WI38 (cell line): ENCODE results near the gene ETS1.
"Not testable (repeated sequence)": the region's sequence is repeated elsewhere in the genome, so short reads cannot be mapped to it uniquely, and the experiment has no call there.

Source experiments
- H3K4me3 ChIP-seq: 2 replicates; pipeline ENCODE4 v1.5.1; 2011; ENCODE audit warnings: low read depth, mild to moderate bottlenecking, control low read depth, low read length
- TF ChIP-seq, protein P1 (sequence below): IDR thresholded peaks from 2 replicates; pipeline ENCODE4 v1.5.1; 2012; ENCODE audit warnings: low read depth, mild to moderate bottlenecking, control low read depth, low read length

ETS1 gene

DNA sequence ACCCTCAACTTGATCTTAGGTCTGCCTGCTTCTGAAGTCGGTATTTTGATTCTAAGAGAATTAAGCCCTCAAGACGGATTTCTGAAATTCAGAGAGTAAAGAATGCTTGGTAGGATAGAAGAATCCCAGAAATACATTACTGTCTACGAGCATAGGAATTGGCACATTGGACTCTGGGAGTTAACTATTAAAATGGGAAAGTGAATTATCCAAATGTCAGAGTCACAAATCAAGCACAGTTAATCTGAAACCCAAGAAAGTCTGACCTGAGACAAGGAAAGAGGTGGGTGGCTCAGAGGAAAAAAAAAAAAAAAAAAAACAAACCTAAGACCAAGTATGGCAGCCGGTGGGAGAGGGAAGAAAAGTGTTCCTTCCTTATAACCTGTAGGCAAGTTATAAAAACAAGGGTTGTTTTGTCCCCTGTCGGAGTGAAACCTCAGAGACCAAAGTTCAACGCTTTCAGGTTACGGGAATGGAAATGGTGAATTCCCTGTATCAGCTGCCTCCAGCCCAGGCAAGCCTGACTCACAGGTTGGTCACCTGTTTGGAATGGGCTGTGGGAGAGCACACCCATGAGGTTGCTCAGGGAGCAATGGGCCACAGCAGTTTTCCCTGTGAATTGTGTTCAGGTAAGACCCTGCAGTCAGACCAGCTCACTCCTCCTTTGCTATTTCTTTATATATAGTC lies 139.0 kb downstream of the ETS1 start:
- TF ChIP-seq, protein P1, sequence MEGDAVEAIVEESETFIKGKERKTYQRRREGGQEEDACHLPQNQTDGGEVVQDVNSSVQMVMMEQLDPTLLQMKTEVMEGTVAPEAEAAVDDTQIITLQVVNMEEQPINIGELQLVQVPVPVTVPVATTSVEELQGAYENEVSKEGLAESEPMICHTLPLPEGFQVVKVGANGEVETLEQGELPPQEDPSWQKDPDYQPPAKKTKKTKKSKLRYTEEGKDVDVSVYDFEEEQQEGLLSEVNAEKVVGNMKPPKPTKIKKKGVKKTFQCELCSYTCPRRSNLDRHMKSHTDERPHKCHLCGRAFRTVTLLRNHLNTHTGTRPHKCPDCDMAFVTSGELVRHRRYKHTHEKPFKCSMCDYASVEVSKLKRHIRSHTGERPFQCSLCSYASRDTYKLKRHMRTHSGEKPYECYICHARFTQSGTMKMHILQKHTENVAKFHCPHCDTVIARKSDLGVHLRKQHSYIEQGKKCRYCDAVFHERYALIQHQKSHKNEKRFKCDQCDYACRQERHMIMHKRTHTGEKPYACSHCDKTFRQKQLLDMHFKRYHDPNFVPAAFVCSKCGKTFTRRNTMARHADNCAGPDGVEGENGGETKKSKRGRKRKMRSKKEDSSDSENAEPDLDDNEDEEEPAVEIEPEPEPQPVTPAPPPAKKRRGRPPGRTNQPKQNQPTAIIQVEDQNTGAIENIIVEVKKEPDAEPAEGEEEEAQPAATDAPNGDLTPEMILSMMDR = no peak

DNA sequence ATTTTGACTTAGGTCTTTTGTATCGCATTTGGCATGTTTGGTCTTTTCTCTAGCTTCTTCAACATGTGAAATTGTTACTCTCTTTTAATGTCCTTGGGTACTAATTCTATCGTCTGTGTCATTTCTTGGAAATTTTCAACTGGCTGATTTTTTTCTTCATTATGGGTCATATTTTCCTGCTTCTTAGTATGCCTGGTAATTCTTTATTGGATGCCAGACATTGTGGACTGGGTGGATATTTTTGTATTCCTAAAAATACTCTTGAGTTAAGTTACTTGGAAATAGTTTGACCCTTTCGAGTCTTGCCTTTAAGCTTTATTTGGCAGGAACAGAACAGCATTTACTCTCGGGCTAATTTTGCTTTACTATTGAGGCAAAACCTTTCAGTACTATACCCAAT lies 140.1 kb downstream of the ETS1 start:
- TF ChIP-seq, protein P1 = no peak
- no peak overlapping the region for H3K4me3 ChIP-seq

More for the DNA sequence above, 139.0 kb downstream of the ETS1 start:
- H3K4me3 ChIP-seq = no peak overlapping the region

DNA sequence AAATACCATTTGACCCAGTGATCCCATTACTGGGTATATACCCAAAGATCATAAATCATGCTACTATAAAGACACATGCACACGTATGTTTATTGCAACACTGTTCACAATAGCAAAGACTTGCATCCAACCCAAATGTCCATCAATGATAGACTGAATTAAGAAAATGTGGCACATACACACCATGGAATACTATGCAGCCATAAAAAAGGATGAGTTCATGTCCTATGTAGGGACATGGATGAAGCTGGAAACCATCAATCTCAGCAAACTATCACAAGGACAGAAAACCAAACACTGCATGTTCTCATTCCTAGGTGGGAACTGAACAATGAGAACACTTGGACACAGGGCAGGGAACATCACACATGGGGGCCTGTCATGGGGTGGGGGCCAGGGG lies 141.4 kb downstream of the ETS1 start:
- not testable (repeated sequence) for H3K4me3 ChIP-seq

DNA sequence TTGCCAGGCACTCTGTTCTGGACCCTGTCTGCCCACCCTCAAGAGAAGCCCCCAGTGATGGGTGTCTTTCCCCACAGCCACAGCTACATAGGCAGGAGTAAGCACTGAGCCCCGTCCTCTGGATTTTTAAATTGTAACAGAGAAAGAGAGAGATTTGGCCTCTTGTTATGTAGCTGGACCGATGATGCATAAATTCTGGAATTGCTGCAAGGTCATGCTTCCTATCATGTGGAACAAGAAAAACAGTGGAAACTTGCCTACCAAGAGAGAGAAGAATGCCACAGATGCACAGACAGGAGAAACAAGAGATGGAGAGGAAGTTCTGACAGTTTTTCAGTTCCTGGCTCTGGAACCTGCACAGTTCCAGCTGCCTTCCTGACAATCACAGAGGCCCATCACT lies 150.2 kb downstream of the ETS1 start:
- TF ChIP-seq, protein P1 = no peak
- no peak overlapping the region for H3K4me3 ChIP-seq

DNA sequence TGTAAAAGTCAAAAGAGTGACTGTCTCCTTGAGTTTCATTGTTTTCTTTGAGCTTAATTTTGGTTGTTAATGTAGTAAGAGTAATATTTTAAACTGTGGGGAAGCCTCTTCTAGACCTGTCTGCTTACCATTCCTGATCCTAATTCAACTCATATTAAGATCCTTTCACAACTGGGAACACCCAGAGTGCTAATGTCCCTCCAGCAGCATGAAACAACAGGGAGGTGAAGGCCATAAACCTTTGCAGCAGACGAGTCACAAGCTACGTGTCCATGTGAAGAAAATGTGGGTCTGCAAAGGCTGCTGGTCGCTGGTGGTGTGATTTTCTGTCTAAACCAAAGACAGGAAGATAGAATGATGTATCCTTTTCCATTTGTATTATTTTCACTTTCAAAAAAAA lies 152.5 kb downstream of the ETS1 start:
- TF ChIP-seq, protein P1 = no peak
- H3K4me3 ChIP-seq = no peak overlapping the region

DNA sequence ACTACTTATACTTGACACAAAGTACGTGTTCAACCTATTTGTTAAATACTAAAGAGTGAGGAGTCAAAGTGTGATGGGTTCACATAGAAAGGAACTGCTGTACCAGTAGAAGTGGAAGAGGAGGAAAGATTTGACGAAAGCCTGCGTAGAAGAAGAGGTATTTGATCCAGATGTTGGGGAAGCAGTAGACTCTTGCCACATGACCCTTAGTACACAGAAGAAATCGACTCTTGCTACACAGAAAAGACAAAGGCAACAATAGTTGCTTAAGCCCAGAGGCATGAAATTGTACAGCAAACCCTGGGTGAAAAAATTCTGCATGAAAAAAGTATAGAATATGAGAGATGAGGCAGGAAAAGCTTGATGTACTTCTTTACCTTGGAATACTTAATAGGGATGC lies 152.9 kb downstream of the ETS1 start:
- TF ChIP-seq, protein P1 = no peak

DNA sequence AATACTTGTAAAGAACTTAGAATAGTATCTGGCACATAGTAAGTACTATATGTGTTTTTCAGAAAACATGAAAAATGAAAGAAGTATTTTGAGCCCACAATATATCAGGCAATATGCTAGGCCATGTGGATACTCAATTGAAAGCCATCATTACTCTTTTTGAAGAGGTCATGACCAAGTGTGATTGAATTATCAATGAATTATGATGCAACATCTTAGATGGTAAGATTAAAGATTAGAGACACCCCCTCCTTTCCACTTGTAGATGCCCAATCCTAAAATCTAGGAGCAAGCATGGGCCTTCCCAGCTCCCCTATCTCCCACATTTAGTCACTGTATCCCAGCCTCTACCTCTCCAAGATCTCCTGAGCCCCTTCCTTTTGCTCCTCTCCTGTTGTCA lies 154.4 kb downstream of the ETS1 start:
- TF ChIP-seq, protein P1 = no peak
- H3K4me3 ChIP-seq = no peak overlapping the region

More for the DNA sequence above, 152.9 kb downstream of the ETS1 start:
- no peak overlapping the region for H3K4me3 ChIP-seq

DNA sequence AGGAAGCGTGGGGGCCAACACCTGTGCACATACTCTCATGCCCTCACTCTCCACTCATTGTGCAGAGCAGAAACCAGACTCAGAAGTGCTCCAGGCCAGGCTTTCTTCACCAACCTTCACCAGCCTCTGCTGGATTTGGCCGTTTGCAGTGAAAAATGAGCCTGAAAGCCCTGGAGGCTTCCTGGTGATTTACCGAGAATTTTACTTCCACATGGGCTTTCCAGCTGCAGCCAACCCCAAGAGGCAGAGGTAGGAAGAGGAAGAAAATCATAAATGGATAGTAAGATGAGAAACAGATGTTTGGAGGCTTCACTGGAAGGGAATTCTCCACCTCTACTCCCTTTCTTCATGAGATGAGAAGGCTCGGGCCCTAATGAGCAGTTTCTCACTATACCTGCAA lies 155.4 kb downstream of the ETS1 start:
- no peak overlapping the region for H3K4me3 ChIP-seq
- TF ChIP-seq, protein P1 = no peak
